Esophagus squamous epithelium (tissue), 4 donors: ENCODE data around the gene ZNF518A.

Experiments
- CTCF ChIP-seq, 6 experiments: fragments of 450-650 bp in 4 of 6; fragments of 200-600 bp in 2 of 6; sonication (generic) in 2 of 6; IDR thresholded peaks; one replicate each; pipeline ENCODE4 v1.5.1; 2016 to 2019; ENCODE audit warnings: antibody characterized with exemption in 6 of 6, mild to moderate bottlenecking in 4 of 6, moderate library complexity in 4 of 6
- POLR2A ChIP-seq, 4 donors: fragments of 450-650 bp; IDR thresholded peaks; one replicate each; pipeline ENCODE4 v1.6.1; 2017; ENCODE audit warnings: antibody characterized with exemption in 4 of 4, mild to moderate bottlenecking in 4 of 4, moderate library complexity in 3 of 4

GRCh38 chr10:96208946-96209345 is 78.8 kb downstream of the ZNF518A start:
- TF ChIP-seq CTCF (IDR thresholded peaks at IDR 0.05) (no peak), POLR2A (IDR thresholded peaks at IDR 0.05) (no peak)
